Iris pigment epithelial cell (primary cell): ENCODE results near the gene KRT20.

ENCODE experiments used
- DNase-seq: peaks from one replicate; pipeline ENCODE4 v3.0.0-alpha.2; 2011; ENCODE audit warnings: low read depth

KRT20 gene

GRCh38 chr17:40852364-40852763 lies 32.7 kb downstream of the KRT20 start:
- DNase-seq = no peak

DNA sequence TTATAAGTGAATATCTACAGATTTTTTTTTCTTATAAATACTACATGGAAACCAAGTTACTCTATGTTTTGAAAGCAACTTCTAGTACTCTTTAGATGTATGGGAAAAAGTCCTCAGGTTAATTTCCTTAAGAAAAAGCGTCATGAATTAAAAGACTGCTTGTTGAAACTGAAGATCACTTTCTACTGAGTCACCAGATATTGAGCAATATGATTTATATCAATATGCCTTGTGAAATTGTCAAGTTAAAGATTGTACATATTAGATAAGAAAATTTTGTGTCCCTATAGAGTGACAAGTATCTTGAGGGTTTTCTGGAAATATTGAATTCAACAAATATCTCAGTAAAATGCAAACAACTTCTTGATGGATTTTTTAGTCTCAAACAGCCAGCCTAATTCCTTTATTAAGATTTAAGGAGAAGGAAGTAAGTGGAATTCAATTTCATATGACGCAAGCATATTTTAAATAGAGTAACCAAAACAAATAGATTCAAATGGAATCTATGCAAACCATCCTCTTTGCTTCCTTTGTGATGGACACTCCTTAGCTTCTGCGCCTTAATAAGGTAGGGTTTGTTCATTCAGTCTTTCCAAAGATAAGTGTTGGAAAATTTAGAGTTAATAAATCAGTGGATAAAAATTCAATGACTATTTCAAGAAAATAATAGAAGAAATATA lies 34.6 kb downstream of the KRT20 start:
- peak; percentile 85 for DNase-seq

GRCh38 chr17:40849723-40850122 lies 35.3 kb downstream of the KRT20 start:
- no peak for DNase-seq

DNA sequence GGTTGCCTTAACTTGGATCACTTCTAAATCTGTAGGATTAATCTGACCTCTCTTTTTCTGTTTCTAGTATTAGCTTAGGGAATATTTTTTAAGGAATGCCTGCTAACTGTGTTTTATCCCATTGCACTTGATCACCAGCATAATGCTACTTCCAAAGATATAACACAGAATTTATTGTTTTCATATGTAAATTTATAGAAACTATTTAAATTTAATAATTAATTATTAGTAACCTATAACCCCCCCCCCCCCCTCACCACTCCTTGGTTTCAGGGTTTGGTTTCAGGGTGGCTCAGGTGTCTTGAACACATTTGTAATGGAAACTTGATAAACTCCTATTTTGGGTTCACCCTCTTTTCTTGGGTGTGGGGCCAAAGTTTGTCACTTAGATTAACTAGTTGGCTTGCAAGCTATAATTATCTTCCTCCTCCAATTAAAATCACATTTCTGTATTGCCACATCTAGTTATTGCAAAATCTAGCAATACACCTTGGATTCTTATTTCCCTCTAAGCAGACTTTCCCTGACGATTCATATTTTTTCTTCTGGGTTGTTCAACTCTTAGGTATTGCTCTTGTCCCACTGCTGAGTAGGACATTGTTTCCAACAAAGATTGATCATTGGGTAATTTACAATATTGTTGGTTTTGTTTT lies 36.3 kb downstream of the KRT20 start:
- no peak for DNase-seq

- DNase-seq = peak; percentile 30
Measured at GRCh38 chr17:40846515-40847144, 38.4 kb downstream of the KRT20 start.

DNA sequence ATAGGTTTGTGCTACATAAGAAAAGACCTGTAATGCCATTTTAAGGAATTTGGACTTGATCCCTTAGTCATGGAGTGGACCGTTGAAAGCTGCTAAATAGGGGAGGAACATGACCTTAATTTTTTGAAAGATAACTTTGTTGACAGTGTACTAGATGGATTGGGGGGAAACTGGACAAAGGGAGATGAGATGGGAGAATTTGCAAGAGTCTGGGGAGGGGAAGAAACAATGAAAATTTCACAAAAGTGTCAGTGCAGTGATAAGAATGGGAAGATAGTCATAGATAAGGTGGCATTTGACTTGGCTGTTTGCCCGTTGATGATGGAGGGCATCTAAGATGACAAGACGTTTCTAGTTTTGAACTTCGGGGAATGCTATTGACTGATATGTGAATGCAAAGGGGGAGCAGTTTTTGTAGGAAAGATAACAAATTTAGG lies 40.4 kb downstream of the KRT20 start:
- DNase-seq = no peak

DNA sequence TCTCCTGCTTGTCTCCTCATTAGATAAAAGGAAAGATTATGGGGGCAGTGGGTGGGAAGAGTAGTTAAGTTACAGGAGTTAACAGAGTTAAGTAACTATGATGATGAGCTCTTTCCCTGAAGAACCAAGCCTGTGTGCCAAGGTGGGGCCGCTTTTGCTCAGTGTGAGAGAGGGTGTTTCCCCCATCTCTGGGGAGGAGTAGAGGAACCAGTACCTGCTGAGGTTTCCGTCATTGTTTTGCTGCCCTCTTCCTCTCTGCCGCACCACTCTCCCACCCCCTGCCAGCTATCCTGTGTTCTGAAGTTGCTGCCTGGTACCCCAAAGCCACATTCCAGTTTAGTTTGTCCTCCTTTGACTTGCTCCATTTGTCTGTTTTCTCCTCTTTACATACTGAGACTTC lies 41.8 kb downstream of the KRT20 start:
- DNase-seq = no peak

- peak; percentile 29 for DNase-seq
Measured at GRCh38 chr17:40841246-40841645, 43.8 kb downstream of the KRT20 start.

DNA sequence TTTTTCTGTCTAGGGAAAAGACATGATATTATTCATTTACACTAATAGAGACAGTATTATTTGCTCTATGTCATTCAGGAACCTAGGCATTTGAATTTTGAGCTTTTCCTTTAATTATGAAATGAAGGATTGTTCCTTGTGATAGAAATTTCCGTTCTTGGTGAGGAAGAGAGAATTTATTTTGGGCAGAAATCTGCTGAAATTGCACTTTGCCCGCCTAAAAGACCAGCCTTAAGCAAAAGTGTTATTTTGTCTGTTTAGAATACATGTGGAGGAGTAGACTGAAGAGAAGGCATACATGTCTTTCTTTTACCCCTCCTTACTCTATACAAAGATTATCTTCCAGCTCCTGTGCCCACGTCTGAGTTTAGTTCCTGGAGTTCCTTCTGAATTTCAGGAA lies 45.8 kb downstream of the KRT20 start:
- DNase-seq = no peak

- DNase-seq = no peak
Measured at GRCh38 chr17:40836020-40836419, 49.0 kb downstream of the KRT20 start.

DNA sequence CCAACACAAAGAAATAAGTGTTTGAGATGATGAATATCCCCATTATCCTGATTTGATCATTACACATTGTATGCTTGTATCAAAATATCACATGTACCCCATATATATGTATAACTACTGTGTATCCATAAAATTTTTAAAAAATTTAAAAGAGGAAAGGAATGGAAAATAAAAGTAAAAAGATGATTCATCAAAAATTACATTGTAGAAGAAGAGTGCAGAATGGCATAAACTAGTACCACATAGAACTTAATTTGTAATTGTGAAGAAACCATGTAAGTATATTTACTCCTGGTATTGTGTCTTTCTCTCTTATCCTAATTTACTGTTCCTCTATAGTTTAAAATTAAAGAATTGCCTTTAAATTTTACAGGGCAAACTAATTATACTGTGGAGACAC lies 51.2 kb downstream of the KRT20 start:
- DNase-seq = no peak

GRCh38 chr17:40832840-40833239 lies 52.2 kb downstream of the KRT20 start:
- no peak for DNase-seq

GRCh38 chr17:40830085-40830776 lies 54.8 kb downstream of the KRT20 start:
- no peak for DNase-seq

DNA sequence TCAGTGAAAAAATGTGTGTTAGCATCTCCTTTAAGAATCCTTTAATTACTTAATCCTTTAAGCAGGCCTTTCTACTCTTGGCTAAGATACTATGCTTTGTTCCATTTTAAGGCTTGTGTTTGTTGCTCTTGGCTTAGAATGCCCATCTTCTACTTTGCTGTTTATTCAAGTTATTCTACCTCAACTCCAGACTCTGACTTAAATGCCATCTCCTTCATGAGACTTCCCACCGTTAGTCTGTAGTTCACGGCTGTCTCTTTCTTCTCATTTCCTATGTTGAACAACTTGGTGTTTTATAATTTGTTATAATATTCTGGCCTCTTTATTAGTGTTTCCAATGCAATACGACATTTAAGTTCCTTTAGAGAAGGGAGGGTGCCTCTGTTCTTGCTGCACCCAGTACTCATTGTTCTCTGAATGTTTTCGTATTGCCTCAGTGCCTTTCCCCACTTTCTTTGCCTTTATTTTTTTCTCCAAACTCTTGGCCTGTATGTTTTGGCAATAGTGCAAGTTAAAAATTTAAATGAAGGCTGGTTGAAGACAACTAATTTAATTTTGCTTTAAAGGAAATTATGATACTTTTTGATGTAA lies 56.5 kb downstream of the KRT20 start:
- DNase-seq = peak; percentile 36

DNA sequence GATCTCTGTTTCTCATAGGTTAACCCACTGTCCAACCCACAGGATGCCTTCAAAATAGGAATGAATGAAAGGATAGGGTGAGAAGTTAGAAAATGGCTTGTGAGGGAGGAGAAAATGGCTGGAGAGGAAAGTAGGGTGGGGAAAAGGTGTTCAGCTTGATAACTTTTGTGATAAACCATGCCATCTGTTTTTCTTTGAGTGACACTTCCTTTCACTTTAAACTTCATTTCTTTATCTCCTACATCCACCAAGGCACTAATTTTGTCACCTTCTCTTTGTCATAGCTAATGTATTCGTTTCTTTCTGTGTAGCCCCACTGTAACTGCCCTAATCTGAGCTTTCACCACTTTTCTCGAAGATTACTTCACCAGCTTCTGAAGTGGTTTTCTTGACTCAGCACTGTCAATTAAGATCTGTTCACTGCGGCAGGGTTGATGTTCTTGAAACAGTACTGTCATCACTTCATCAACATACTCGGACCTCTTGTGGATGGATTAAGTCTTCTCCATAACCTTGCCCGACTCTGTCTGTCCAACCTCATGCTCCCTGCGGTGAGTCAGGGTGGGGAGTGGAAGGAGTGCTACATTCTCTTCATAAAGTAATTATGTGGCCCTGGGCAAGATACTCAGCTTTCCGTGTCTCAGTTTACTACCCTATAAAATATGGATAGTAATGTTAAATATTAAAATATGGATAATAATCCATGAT lies 57.1 kb downstream of the KRT20 start:
- DNase-seq = peak; percentile 92
